Gastrocnemius medialis (tissue), 4 donors: ENCODE results near the gene ITPR1. TPM values are rescaled to one million over a fixed set of nuclear protein-coding genes. Genes with fewer than 3 reads are reported as not detected.

Experiments
- ATAC-seq, 2 donors: fragments of 150-250 bp; one replicate each; pipeline ENCODE4 v1.9.1; 2016
- DNase-seq, 2 donors: peaks; one replicate each; pipeline ENCODE4 v3.0.0-alpha.2; 2019
- H3K27ac ChIP-seq, 4 donors: fragments of 200-600 bp; sonication (generic); 1 replicate in 1 of 4; 2 replicates in 3 of 4; pipeline ENCODE4 v1.5.1; 2016 to 2018; ENCODE audit warnings: mild to moderate bottlenecking in 2 of 4, moderate library complexity in 1 of 4
- H3K27me3 ChIP-seq, 3 donors: fragments of 200-600 bp; sonication (generic) in 2 of 3; 1 replicate in 1 of 3; 2 replicates in 2 of 3; pipeline versions ENCODE4 v1.5.1 to v1.6.0; 2016 to 2019; ENCODE audit warnings: mild to moderate bottlenecking in 1 of 3, moderate library complexity in 1 of 3
- H3K36me3 ChIP-seq, 2 donors: fragments of 200-600 bp; sonication (generic) in 1 of 2; one replicate each; pipeline ENCODE4 v1.5.1; 2017 to 2018
- H3K4me1 ChIP-seq, 2 donors: fragments of 200-600 bp; sonication (generic) in 1 of 2; one replicate each; pipeline ENCODE4 v1.5.1; 2016 to 2017; ENCODE audit warnings: mild to moderate bottlenecking in 2 of 2
- H3K4me3 ChIP-seq, 4 donors: fragments of 200-600 bp; sonication (generic) in 3 of 4; 1 replicate in 1 of 4; 2 replicates in 3 of 4; pipeline ENCODE4 v1.5.1; 2016 to 2019; ENCODE audit warnings: mild to moderate bottlenecking in 2 of 4
- H3K9me3 ChIP-seq, 3 donors: fragments of 200-600 bp; sonication (generic) in 2 of 3; 1 replicate in 1 of 3; 2 replicates in 2 of 3; pipeline ENCODE4 v1.5.1; 2016 to 2019
- CTCF ChIP-seq, 5 experiments: fragments of 450-650 bp in 3 of 5; fragments of 200-600 bp in 2 of 5; sonication (generic) in 2 of 5; IDR thresholded peaks in 4 of 5; conservative IDR thresholded peaks in 1 of 5; 1 replicate in 4 of 5; 2 replicates in 1 of 5; pipeline ENCODE4 v1.5.1; 2016 to 2019; ENCODE audit warnings: antibody characterized with exemption in 5 of 5, mild to moderate bottlenecking in 3 of 5, moderate library complexity in 3 of 5
- POLR2A ChIP-seq, 2 donors: fragments of 450-650 bp; IDR thresholded peaks; one replicate each; pipeline ENCODE4 v1.6.1; 2017; ENCODE audit warnings: antibody characterized with exemption in 2 of 2, mild to moderate bottlenecking in 2 of 2, moderate library complexity in 2 of 2
- in situ Hi-C, 4 donors: fragments of 200-750 bp; cut with MboI; loops; one replicate each; pipeline versions ENCODE4 v1.15.0 to v1.8.0; 2017; ENCODE audit warnings: low sequenced_read_pairs in 4 of 4
- intact Hi-C: fragments of 100-400 bp; cut with DNase I; formaldehyde crosslinking; loops from one replicate; pipeline ENCODE4 v1.15.1; 2023; ENCODE audit warnings: low total_unique reads
- total RNA-seq, 4 donors: library from RNA; depleted of rRNA; stranded (reverse); fragments of >200 nt; gene quantifications; one replicate each; pipeline versions ENCODE4 v1.1.0 to v1.2.3, GENCODE V29; 2016

ITPR1 gene
- total RNA-seq, 4 donors from 2014 or later = 5.5 to 21.7 (median 11.3) TPM

DNA sequence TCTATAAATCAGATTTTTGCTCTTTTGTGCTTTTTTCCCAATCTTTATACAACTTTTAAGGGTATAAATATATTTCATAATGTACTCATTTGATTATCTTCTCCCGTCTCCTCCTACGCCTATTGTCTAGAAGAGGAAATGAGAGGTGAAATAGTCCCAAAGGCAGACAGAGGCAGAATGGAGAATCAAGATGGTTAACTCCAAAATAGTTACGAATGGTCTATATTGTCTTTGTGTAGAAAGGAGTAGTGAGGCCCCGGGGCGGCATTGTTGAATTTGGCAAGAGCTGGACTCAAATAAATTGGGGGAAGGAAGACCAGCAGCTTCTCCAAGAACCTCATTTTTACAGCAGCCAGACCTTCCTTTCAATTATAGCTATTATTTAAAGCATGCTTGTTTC lies 23.9 kb downstream of the ITPR1 start:
- Histone ChIP-seq H3K27me3 (no peaks in the 10 kb centered on the region), H3K27ac (no peak overlapping the region), H3K4me1 (no peaks in the 10 kb centered on the region), H3K4me3 (no peak overlapping the region), H3K9me3 (no peaks in the 10 kb centered on the region), H3K36me3 (no peaks in the 10 kb centered on the region)
- no peak for DNase-seq
- TF ChIP-seq CTCF (IDR thresholded peaks at IDR 0.05 in 4 of 5, conservative IDR thresholded peaks at IDR 0.05 in 1 of 5) (no peak), POLR2A (IDR thresholded peaks at IDR 0.05) (no peak)
- intact Hi-C loops (no loop called here), in situ Hi-C loops (no loop called here)
- ATAC-seq = no peak

DNA sequence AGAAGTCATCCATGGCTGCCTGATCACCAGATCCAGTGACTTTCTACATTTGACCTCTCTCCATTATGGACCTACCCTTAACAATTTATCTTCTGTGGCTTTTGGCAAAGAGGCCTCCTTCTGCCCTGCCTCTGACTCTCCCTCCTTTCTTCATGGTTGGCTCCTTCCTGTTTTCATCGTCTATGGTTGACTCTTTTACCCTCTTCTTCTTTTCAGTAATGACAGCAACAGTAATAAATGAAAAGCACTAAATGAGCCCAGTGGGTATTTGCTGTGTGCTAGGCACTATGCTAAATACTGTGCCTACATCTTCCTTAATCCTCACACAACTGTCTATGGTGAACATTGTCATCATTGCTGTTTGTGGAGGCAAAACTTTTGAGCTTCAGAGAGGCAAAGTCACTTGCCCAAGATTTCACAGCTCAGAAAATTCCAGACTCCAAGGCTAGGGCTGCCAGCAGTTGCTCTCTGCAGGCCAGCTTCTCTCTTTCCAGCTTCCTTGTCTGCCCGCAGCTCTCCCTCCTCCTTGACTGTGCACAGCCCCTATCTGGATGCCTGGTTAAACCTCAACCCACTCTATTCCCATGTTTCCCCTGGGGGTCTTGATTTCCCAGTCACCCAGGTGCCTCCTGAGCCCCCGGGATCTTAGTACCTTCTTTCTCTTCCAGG lies 24.6 kb downstream of the ITPR1 start:
- Histone ChIP-seq H3K4me3 (no peak overlapping the region), H3K4me1 (no peaks in the 10 kb centered on the region), H3K27ac (no peak overlapping the region), H3K9me3 (no peaks in the 10 kb centered on the region), H3K36me3 (no peaks in the 10 kb centered on the region), H3K27me3 (no peaks in the 10 kb centered on the region)
- in situ Hi-C loops = no loop called here
- TF ChIP-seq CTCF (IDR thresholded peaks at IDR 0.05 in 4 of 5, conservative IDR thresholded peaks at IDR 0.05 in 1 of 5) (no peak), POLR2A (IDR thresholded peaks at IDR 0.05) (no peak)
- DNase-seq = no peak
- no peak for ATAC-seq
- intact Hi-C loops = no loop called here

DNA sequence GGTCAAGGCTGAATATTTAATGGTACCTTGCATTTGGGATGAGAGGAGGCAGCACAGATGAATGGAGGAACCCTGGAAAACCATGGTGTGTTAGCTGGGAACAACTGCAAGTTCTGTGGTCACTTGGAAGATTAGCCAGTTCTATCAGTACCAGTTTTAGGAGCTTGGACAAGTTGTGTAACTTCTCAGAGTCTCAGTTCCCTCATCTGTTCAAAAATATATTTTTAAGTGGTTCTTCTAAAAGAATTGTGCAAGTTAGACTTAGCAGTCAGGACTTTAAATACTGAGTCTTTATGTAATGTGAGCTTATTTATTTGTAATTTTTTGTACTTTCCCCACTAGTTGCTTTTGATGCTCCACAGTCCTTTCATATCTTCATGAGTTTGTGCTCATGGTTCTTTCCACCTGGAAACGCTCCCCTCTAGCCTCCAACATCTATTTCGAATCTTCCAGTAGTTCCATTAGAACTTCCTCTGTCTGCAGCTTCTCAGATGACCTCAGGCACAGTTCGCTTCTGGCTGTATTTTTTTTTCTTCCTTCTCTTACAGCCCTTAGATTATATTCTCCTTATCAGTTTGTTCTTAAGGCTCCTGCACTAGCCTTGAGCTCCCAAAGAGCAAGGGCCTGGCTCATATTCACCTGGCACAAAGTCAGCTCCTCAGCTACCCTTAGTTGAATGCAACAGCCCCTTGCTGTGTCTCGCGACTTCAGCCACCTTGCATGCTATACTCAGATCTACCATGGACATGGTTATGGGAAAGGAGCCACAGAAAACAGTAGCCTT lies 27.1 kb downstream of the ITPR1 start:
- Histone ChIP-seq H3K27me3 (no peaks in the 10 kb centered on the region), H3K4me1 (no peaks in the 10 kb centered on the region), H3K27ac (no peak overlapping the region), H3K4me3 (no peak overlapping the region), H3K9me3 (no peaks in the 10 kb centered on the region), H3K36me3 (no peaks in the 10 kb centered on the region)
- no peak for ATAC-seq
- no peak for TF ChIP-seq POLR2A (IDR thresholded peaks at IDR 0.05)
- no peak for TF ChIP-seq CTCF (IDR thresholded peaks at IDR 0.05 in 4 of 5, conservative IDR thresholded peaks at IDR 0.05 in 1 of 5)
- no peak for DNase-seq
- intact Hi-C loops (no loop called here), in situ Hi-C loops (no loop called here)

GRCh38 chr3:4522947-4523346 lies 29.8 kb downstream of the ITPR1 start:
- Histone ChIP-seq H3K9me3 (no peaks in the 10 kb centered on the region), H3K4me3 (no peak overlapping the region), H3K27ac (no peak overlapping the region), H3K36me3 (no peaks in the 10 kb centered on the region), H3K4me1 (no peaks in the 10 kb centered on the region), H3K27me3 (no peaks in the 10 kb centered on the region)
- no peak for ATAC-seq
- DNase-seq = no peak
- in situ Hi-C loops = no loop called here
- no peak for TF ChIP-seq CTCF (IDR thresholded peaks at IDR 0.05 in 4 of 5, conservative IDR thresholded peaks at IDR 0.05 in 1 of 5)
- no peak for TF ChIP-seq POLR2A (IDR thresholded peaks at IDR 0.05)
- intact Hi-C loops = no loop called here
